Liver (tissue), 9 donors: ENCODE results near the gene OTOL1. TPM values are rescaled to one million over a fixed set of nuclear protein-coding genes. Genes with fewer than 3 reads are reported as not detected.

Experiments
- DNase-seq: peaks from one replicate; pipeline ENCODE4 v3.0.0-alpha.2; 2017; ENCODE audit warnings: low spot score
- H3K27ac ChIP-seq, 2 donors: one replicate each; pipeline ENCODE4 v1.7.0; 2013; ENCODE audit warnings: inconsistent platforms in 2 of 2, low read length in 2 of 2, control low read depth in 1 of 2, low read depth in 1 of 2, mild to moderate bottlenecking in 1 of 2
- H3K27me3 ChIP-seq, 4 donors: one replicate each; pipeline versions ENCODE4 v1.6.1 to v1.7.0; 2013; ENCODE audit warnings: low read length in 3 of 4, inconsistent platforms in 1 of 4, mild to moderate bottlenecking in 1 of 4, moderate library complexity in 1 of 4; ENCODE audit not compliant: control insufficient read depth in 4 of 4, insufficient read depth in 4 of 4
- H3K36me3 ChIP-seq, 4 donors: one replicate each; pipeline versions ENCODE4 v1.6.1 to v1.7.0; 2013; ENCODE audit warnings: low read length in 3 of 4, mild to moderate bottlenecking in 3 of 4, low read depth in 1 of 4, moderate library complexity in 1 of 4; ENCODE audit not compliant: control insufficient read depth in 4 of 4, insufficient read depth in 3 of 4
- H3K4me1 ChIP-seq, 4 donors: one replicate each; pipeline versions ENCODE4 v1.6.1 to v1.7.0; 2013; ENCODE audit warnings: low read length in 3 of 4, mild to moderate bottlenecking in 3 of 4, moderate library complexity in 1 of 4; ENCODE audit not compliant: control insufficient read depth in 4 of 4, insufficient read depth in 4 of 4
- H3K4me3 ChIP-seq, 3 donors: one replicate each; pipeline versions ENCODE4 v1.6.1 to v1.7.0; 2013; ENCODE audit warnings: low read length in 3 of 3, control low read depth in 1 of 3, low read depth in 1 of 3, mild to moderate bottlenecking in 1 of 3
- H3K9ac ChIP-seq, 2 donors: one replicate each; pipeline ENCODE4 v1.7.0; 2013; ENCODE audit warnings: low read length in 2 of 2, mild to moderate bottlenecking in 2 of 2, moderate library complexity in 2 of 2, control low read depth in 1 of 2, low read depth in 1 of 2
- H3K9me3 ChIP-seq, 4 donors: one replicate each; pipeline versions ENCODE4 v1.6.1 to v1.7.0; 2013; ENCODE audit warnings: low read length in 3 of 4; ENCODE audit not compliant: control insufficient read depth in 4 of 4
- EGR1 ChIP-seq, 2 donors: IDR thresholded peaks; 2 replicates each; pipeline ENCODE4 v1.6.1; 2016 to 2018; ENCODE audit warnings: antibody characterized with exemption in 2 of 2, low read depth in 2 of 2
- FOXA1 ChIP-seq: IDR thresholded peaks from 2 replicates; pipeline ENCODE4 v1.6.1; 2016; ENCODE audit warnings: antibody characterized with exemption
- FOXA2 ChIP-seq: IDR thresholded peaks from 2 replicates; pipeline ENCODE4 v1.6.1; 2016; ENCODE audit warnings: antibody characterized with exemption
- GABPA ChIP-seq, 2 donors: IDR thresholded peaks in 1 of 2; conservative IDR thresholded peaks in 1 of 2; 2 replicates each; pipeline ENCODE4 v1.6.1; 2016; ENCODE audit warnings: antibody characterized with exemption in 2 of 2, mild to moderate bottlenecking in 1 of 2, moderate library complexity in 1 of 2
- HNF4A ChIP-seq, 2 donors: conservative IDR thresholded peaks; 2 replicates each; pipeline ENCODE4 v1.6.1; 2016; ENCODE audit warnings: antibody characterized with exemption in 2 of 2, mild to moderate bottlenecking in 2 of 2
- HNF4G ChIP-seq: IDR thresholded peaks from 2 replicates; pipeline ENCODE4 v1.6.1; 2016; ENCODE audit warnings: antibody characterized with exemption
- JUND ChIP-seq, 2 donors: IDR thresholded peaks; 2 replicates each; pipeline ENCODE4 v1.6.1; 2016; ENCODE audit warnings: antibody characterized with exemption in 2 of 2
- NR2F2 ChIP-seq: IDR thresholded peaks from 2 replicates; pipeline ENCODE4 v1.6.1; 2016; ENCODE audit warnings: antibody characterized with exemption
- RAD21 ChIP-seq, 2 donors: IDR thresholded peaks; 2 replicates each; pipeline ENCODE4 v1.6.1; 2016; ENCODE audit warnings: antibody characterized with exemption in 2 of 2, mild to moderate bottlenecking in 2 of 2
- RXRA ChIP-seq, 2 donors: IDR thresholded peaks; 2 replicates each; pipeline ENCODE4 v1.6.1; 2017 to 2018; ENCODE audit warnings: antibody characterized with exemption in 2 of 2, mild to moderate bottlenecking in 1 of 2
- SP1 ChIP-seq: IDR thresholded peaks from 2 replicates; pipeline ENCODE4 v1.6.1; 2018; ENCODE audit warnings: antibody characterized with exemption, mild to moderate bottlenecking
- TAF1 ChIP-seq: conservative IDR thresholded peaks from 2 replicates; pipeline ENCODE4 v1.6.1; 2016; ENCODE audit warnings: antibody characterized with exemption, mild to moderate bottlenecking
- YY1 ChIP-seq: IDR thresholded peaks from 2 replicates; pipeline ENCODE4 v1.6.1; 2016; ENCODE audit warnings: antibody characterized with exemption, mild to moderate bottlenecking
- WGBS: extraction: QIAGEN DNeasy Blood & Tissue Kit; methylation state at CpG from one replicate; pipeline ENCODE4 v1.1.7; 2013; 5-methylcytosine and 5-hydroxymethylcytosine counted together
- polyA plus RNA-seq, 2 donors: library from polyadenylated mRNA; stranded (reverse) in 1 of 2; unstranded in 1 of 2; fragments of 200-250 nt in 1 of 2; fragments of >200 nt in 1 of 2; fragmentation: Nextera tagmentation in 1 of 2; extraction: Ambion mirVana in 1 of 2; gene quantifications; one replicate each; pipeline versions ENCODE4 v1.2.1 to v1.2.3, GENCODE V29; 2013 to 2015
- total RNA-seq, 2 donors: library from RNA; depleted of rRNA; stranded (reverse); fragments of >200 nt; gene quantifications; one replicate each; pipeline ENCODE4 v1.2.3, GENCODE V29; 2014
- TF ChIP-seq, protein P1 (sequence below): fragments of 150-350 bp; IDR thresholded peaks from 2 replicates; pipeline ENCODE4 v1.5.1; 2017; ENCODE audit warnings: improper control_type of control experiment, low read depth, low read length; ENCODE audit not compliant: missing input control
- TF ChIP-seq, protein P2 (sequence below): IDR thresholded peaks from 2 replicates; pipeline ENCODE4 v1.6.1; 2016; ENCODE audit warnings: antibody characterized with exemption
- TF ChIP-seq, protein P3 (sequence below): IDR thresholded peaks from 2 replicates; pipeline ENCODE4 v1.6.1; 2016; ENCODE audit warnings: antibody characterized with exemption, mild to moderate bottlenecking
- TF ChIP-seq, protein P4 (sequence below): IDR thresholded peaks from 2 replicates; pipeline ENCODE4 v1.6.1; 2016; ENCODE audit warnings: antibody characterized with exemption
- TF ChIP-seq, protein P5 (sequence below): IDR thresholded peaks from 2 replicates; pipeline ENCODE4 v1.6.1; 2016; ENCODE audit warnings: antibody characterized with exemption
- donor health status: healthy.
- donor health status: healthy.
- donor health status: healthy.
- donor health status: healthy.
- donor health status: healthy.

Gene OTOL1
- total and polyA plus RNA-seq, 4 donors = not detected

DNA sequence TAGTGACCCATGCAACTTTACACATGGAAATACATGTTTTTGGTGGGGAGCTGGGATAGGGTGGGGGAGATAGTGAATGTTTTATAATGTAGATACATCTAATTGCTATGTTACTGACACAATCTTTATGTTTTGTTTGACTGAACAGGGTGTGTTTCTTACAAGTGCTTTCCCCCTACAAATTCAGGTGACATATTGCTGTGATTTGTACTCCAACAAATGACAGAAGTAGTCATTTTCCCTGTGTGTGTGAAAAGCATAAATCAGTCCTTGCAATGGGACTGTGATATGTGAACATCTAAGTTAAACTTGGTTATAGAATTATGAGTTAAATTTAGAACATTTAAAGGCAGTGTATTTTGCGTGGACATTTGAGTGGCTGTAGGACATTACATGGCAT lies 27.3 kb downstream of the OTOL1 start:
- H3K36me3 ChIP-seq = no peaks in the 10 kb centered on the region
- no peaks in the 10 kb centered on the region for H3K9me3 ChIP-seq
- H3K27ac ChIP-seq = no peak overlapping the region
- H3K27me3 ChIP-seq = no peaks in the 10 kb centered on the region
- TF ChIP-seq YY1 = no peak
- DNase-seq = no peak
- no peak overlapping the region for H3K4me3 ChIP-seq
- no peaks in the 10 kb centered on the region for H3K4me1 ChIP-seq
- 82% methylated on average over 1 of the region's 1 CpG for WGBS
- H3K9ac ChIP-seq = no peak overlapping the region

DNA sequence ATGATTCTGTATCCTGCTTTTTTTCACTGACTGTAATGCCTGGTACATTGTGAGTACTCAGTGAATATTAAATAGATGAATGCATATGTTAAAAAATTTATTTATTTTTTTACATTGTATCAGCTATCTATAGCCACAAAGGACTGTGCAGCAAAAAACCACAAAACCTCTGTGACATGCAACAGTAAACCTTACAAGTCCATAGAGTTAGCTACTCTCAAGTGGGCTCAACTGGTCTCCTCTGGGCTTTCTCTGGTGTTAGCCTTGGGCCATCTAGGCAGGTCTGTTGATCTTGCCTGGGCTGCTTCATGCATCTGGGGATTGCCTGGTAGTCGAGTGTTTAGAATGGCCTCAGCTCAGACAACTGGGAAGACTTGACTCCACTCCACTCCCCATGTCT lies 35.3 kb downstream of the OTOL1 start:
- H3K4me3 ChIP-seq = no peak overlapping the region
- no peak for DNase-seq
- H3K36me3 ChIP-seq = no peaks in the 10 kb centered on the region
- 67% methylated on average over 1 of the region's 1 CpG for WGBS
- no peaks in the 10 kb centered on the region for H3K9me3 ChIP-seq
- H3K27ac ChIP-seq = no peak overlapping the region
- TF ChIP-seq, protein P1, sequence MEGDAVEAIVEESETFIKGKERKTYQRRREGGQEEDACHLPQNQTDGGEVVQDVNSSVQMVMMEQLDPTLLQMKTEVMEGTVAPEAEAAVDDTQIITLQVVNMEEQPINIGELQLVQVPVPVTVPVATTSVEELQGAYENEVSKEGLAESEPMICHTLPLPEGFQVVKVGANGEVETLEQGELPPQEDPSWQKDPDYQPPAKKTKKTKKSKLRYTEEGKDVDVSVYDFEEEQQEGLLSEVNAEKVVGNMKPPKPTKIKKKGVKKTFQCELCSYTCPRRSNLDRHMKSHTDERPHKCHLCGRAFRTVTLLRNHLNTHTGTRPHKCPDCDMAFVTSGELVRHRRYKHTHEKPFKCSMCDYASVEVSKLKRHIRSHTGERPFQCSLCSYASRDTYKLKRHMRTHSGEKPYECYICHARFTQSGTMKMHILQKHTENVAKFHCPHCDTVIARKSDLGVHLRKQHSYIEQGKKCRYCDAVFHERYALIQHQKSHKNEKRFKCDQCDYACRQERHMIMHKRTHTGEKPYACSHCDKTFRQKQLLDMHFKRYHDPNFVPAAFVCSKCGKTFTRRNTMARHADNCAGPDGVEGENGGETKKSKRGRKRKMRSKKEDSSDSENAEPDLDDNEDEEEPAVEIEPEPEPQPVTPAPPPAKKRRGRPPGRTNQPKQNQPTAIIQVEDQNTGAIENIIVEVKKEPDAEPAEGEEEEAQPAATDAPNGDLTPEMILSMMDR = no peak
- TF ChIP-seq, protein P2, sequence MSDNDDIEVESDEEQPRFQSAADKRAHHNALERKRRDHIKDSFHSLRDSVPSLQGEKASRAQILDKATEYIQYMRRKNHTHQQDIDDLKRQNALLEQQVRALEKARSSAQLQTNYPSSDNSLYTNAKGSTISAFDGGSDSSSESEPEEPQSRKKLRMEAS = no peak
- TF ChIP-seq HNF4G = no peak
- H3K4me1 ChIP-seq = no peaks in the 10 kb centered on the region
- H3K27me3 ChIP-seq = no peaks in the 10 kb centered on the region
- no peak overlapping the region for H3K9ac ChIP-seq

DNA sequence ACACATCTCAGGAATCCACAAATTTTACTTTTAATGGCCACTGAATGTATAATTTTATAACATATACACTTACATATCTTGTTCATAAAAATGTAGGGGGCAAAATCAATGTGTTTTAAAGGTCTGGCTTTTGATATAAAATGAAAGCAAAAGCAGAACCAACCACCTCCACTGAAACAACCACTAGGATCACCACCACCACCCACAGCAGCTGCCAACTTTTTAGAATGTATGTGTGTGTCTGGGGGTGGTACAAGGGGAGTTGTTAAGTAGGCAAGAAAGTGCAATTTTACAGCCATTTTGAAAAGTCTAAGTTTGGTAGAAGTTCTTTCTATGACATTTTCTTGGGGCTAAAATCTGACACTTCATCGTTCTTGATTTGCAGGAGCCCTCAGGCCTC lies 44.0 kb downstream of the OTOL1 start:
- Histone ChIP-seq H3K9me3 (no peaks in the 10 kb centered on the region), H3K9ac (no peak overlapping the region), H3K4me3 (no peak overlapping the region), H3K4me1 (no peaks in the 10 kb centered on the region), H3K27me3 (no peaks in the 10 kb centered on the region), H3K36me3 (no peaks in the 10 kb centered on the region), H3K27ac (no peak overlapping the region)
- WGBS = 88% methylated on average over 1 of the region's 1 CpG
- no peak for DNase-seq
- TF ChIP-seq RAD21 (IDR thresholded peaks at IDR 0.05) = no peak
- no peak for TF ChIP-seq EGR1 (IDR thresholded peaks at IDR 0.05; ENCODE audit: low read depth in 2 of 2)
- TF ChIP-seq, protein P2 = no peak
- TF ChIP-seq, protein P3, sequence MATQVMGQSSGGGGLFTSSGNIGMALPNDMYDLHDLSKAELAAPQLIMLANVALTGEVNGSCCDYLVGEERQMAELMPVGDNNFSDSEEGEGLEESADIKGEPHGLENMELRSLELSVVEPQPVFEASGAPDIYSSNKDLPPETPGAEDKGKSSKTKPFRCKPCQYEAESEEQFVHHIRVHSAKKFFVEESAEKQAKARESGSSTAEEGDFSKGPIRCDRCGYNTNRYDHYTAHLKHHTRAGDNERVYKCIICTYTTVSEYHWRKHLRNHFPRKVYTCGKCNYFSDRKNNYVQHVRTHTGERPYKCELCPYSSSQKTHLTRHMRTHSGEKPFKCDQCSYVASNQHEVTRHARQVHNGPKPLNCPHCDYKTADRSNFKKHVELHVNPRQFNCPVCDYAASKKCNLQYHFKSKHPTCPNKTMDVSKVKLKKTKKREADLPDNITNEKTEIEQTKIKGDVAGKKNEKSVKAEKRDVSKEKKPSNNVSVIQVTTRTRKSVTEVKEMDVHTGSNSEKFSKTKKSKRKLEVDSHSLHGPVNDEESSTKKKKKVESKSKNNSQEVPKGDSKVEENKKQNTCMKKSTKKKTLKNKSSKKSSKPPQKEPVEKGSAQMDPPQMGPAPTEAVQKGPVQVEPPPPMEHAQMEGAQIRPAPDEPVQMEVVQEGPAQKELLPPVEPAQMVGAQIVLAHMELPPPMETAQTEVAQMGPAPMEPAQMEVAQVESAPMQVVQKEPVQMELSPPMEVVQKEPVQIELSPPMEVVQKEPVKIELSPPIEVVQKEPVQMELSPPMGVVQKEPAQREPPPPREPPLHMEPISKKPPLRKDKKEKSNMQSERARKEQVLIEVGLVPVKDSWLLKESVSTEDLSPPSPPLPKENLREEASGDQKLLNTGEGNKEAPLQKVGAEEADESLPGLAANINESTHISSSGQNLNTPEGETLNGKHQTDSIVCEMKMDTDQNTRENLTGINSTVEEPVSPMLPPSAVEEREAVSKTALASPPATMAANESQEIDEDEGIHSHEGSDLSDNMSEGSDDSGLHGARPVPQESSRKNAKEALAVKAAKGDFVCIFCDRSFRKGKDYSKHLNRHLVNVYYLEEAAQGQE = no peak
- TF ChIP-seq HNF4A (conservative IDR thresholded peaks at IDR 0.05) = no peak
- no peak for TF ChIP-seq HNF4G
- TF ChIP-seq JUND (IDR thresholded peaks at IDR 0.05) = no peak
- TF ChIP-seq TAF1 = no peak
- TF ChIP-seq, protein P4, sequence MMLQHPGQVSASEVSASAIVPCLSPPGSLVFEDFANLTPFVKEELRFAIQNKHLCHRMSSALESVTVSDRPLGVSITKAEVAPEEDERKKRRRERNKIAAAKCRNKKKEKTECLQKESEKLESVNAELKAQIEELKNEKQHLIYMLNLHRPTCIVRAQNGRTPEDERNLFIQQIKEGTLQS = no peak
- TF ChIP-seq FOXA2 = no peak
- no peak for TF ChIP-seq FOXA1
- TF ChIP-seq, protein P5, sequence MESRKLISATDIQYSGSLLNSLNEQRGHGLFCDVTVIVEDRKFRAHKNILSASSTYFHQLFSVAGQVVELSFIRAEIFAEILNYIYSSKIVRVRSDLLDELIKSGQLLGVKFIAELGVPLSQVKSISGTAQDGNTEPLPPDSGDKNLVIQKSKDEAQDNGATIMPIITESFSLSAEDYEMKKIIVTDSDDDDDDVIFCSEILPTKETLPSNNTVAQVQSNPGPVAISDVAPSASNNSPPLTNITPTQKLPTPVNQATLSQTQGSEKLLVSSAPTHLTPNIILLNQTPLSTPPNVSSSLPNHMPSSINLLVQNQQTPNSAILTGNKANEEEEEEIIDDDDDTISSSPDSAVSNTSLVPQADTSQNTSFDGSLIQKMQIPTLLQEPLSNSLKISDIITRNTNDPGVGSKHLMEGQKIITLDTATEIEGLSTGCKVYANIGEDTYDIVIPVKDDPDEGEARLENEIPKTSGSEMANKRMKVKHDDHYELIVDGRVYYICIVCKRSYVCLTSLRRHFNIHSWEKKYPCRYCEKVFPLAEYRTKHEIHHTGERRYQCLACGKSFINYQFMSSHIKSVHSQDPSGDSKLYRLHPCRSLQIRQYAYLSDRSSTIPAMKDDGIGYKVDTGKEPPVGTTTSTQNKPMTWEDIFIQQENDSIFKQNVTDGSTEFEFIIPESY = no peak
- TF ChIP-seq YY1 = no peak
- TF ChIP-seq NR2F2 = no peak
- TF ChIP-seq GABPA (IDR thresholded peaks at IDR 0.05 in 1 of 2, conservative IDR thresholded peaks at IDR 0.05 in 1 of 2) = no peak
- TF ChIP-seq RXRA (IDR thresholded peaks at IDR 0.05) = no peak
- TF ChIP-seq SP1 = no peak
